ENCODE measurements around the gene MAPK10.

- TF ChIP-seq POLR2A (IDR thresholded peaks at IDR 0.05; ENCODE audit: low read length) (no peak), JUNB (IDR thresholded peaks at IDR 0.05) (no peak)
Measured at GRCh38 chr4:86319390-86319789, 40.5 kb downstream of the MAPK10 start.
